ENCODE results near the gene HNRNPC. TPM values are rescaled to one million over a fixed set of nuclear protein-coding genes. Genes with fewer than 3 reads are reported as not detected.

Gene HNRNPC
- total and polyA plus RNA-seq, 9 of the 15 experiments (the other 6 are each of a cell fraction or from before 2014, with no cell fraction given): 679 to 1,557 (median 1,191) TPM

DNA sequence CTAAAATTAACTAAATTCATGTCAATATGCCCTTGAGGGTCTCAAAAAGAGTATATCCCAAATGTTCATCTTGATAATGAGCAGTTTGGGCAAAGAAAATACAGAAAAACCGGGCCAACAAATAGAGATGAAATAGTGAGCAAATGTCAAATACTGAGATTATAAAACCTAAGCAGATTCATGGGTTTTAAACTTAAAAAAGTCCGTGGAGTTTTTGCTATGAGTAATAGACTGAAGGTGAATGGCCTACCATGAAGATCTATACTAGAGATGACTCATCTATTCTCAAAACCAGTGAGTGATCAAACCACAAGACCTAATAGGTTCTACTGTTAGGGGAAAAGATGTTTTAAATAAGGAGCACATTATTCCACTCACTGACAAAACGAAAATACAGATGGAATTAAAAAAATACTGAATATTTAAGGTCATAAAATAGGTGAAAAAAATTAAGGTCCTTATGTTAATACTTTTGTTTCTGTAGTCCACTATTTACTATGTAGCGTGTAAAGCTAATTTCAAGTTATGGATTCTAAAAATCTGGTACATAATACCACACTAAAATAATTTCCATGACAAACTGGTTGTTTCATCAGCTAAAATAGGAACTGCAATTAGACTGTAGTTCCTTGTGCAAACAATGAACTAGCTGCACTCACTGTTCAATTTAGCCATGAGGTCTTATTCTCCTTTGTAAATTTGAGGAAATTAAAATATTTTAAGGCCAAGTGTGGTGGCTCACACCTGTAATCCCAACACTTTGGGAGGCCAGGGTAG, 5.0 kb downstream of the HNRNPC start:
- FAIRE-seq (no peak), DNase-seq (ENCODE audit: extremely low read depth in 1 of 4, low spot score in 3 of 4) (no peak), ATAC-seq (peak; percentile 23; the same call in 2 of the 3 replicates)
- 22% methylated on average over 4 of the region's 4 CpGs for WGBS (ENCODE audit: insufficient coverage, low coverage, missing lambda C conversion rate)
- H3K4me1 ChIP-seq (replicated peaks in 1 of 2; ENCODE audit: control insufficient read depth in 2 of 2, insufficient read depth in 2 of 2, low read length in 2 of 2): peaks cover 17 to 23% of the 10 kb centered on the region in 2 experiments
- in situ Hi-C loops (cut with MboI): no loop called here
- intact Hi-C loops (cut with micrococcal nuclease): loop anchor here (10.0 kb wide), 1 partner anchor 91 kb away; no protein-coding TSS in a partner anchor
- peaks cover 86% of the 10 kb centered on the region for H3K36me3 ChIP-seq (ENCODE audit: control insufficient read depth, insufficient read depth, low read length)
- POLR2A ChIA-PET: interaction anchor here (1.1 to 6.0 kb wide), 6 partner anchors 9 to 120 kb away, joined by 3 to 58 read pairs (median 5); partner anchors contain the start of genes RPGRIP1 and SUPT16H
- H3K9me3 ChIP-seq (replicated peaks; ENCODE audit: control insufficient read depth, insufficient read depth, low read depth, low read length): no peaks in the 10 kb centered on the region
- H3K9ac ChIP-seq (ENCODE audit: insufficient read depth in 1 of 2, low read depth in 2 of 2, low read length in 2 of 2): peak overlapping the region; percentile 68 to 98
- BruUV-seq (replicated peaks): no TSS peak
- peak overlapping the region; percentile 34 for H3K4me2 ChIP-seq (ENCODE audit: insufficient read depth, low read length)
- H3K79me2 ChIP-seq (ENCODE audit: control insufficient read depth, insufficient read depth, low read length): peaks cover 99% of the 10 kb centered on the region
- peak overlapping the region; percentile 2; the same call in 1 of the 2 replicates for H3K4me3 ChIP-seq
- no peak overlapping the region for H2AFZ ChIP-seq (ENCODE audit: low read depth, low read length)
- peaks cover 67% of the 10 kb centered on the region for H4K20me1 ChIP-seq (replicated peaks; ENCODE audit: control insufficient read depth, insufficient read depth, low read length)
- peak overlapping the region; percentile 53 for H3K27ac ChIP-seq (ENCODE audit: extremely low read depth, low read depth, low read length)
- no peaks in the 10 kb centered on the region for H3K27me3 ChIP-seq (ENCODE audit: control insufficient read depth in 2 of 2, insufficient read depth in 2 of 2, low read length in 2 of 2)
- H3K9me1 ChIP-seq (ENCODE audit: control insufficient read depth, insufficient read depth, low read length): no peaks in the 10 kb centered on the region
- CTCF ChIA-PET (ENCODE audit: low intra/inter-chr PET ratio): no interaction called here
- TF ChIP-seq POLR2H (tag; IDR thresholded peaks at IDR 0.05; ENCODE audit: low read depth) (no peak), C11orf30 (IDR thresholded peaks at IDR 0.05; ENCODE audit: low read depth) (peak; percentile 52), SP1 (CRISPR knock-in tag; IDR thresholded peaks at IDR 0.05) (no peak), ZNF644 (tag; IDR thresholded peaks at IDR 0.05; ENCODE audit: low read depth) (no peak), MAFF (IDR thresholded peaks at IDR 0.05; ENCODE audit: low read length) (peak; percentile 17; the same call in 1 of the 2 replicates), ZNF436 (CRISPR knock-in tag; IDR thresholded peaks at IDR 0.05) (no peak), TSC22D4 (tag; IDR thresholded peaks at IDR 0.05) (no peak), EGR1 (conservative IDR thresholded peaks at IDR 0.05) (no peak)
- TF ChIP-seq, protein P1, sequence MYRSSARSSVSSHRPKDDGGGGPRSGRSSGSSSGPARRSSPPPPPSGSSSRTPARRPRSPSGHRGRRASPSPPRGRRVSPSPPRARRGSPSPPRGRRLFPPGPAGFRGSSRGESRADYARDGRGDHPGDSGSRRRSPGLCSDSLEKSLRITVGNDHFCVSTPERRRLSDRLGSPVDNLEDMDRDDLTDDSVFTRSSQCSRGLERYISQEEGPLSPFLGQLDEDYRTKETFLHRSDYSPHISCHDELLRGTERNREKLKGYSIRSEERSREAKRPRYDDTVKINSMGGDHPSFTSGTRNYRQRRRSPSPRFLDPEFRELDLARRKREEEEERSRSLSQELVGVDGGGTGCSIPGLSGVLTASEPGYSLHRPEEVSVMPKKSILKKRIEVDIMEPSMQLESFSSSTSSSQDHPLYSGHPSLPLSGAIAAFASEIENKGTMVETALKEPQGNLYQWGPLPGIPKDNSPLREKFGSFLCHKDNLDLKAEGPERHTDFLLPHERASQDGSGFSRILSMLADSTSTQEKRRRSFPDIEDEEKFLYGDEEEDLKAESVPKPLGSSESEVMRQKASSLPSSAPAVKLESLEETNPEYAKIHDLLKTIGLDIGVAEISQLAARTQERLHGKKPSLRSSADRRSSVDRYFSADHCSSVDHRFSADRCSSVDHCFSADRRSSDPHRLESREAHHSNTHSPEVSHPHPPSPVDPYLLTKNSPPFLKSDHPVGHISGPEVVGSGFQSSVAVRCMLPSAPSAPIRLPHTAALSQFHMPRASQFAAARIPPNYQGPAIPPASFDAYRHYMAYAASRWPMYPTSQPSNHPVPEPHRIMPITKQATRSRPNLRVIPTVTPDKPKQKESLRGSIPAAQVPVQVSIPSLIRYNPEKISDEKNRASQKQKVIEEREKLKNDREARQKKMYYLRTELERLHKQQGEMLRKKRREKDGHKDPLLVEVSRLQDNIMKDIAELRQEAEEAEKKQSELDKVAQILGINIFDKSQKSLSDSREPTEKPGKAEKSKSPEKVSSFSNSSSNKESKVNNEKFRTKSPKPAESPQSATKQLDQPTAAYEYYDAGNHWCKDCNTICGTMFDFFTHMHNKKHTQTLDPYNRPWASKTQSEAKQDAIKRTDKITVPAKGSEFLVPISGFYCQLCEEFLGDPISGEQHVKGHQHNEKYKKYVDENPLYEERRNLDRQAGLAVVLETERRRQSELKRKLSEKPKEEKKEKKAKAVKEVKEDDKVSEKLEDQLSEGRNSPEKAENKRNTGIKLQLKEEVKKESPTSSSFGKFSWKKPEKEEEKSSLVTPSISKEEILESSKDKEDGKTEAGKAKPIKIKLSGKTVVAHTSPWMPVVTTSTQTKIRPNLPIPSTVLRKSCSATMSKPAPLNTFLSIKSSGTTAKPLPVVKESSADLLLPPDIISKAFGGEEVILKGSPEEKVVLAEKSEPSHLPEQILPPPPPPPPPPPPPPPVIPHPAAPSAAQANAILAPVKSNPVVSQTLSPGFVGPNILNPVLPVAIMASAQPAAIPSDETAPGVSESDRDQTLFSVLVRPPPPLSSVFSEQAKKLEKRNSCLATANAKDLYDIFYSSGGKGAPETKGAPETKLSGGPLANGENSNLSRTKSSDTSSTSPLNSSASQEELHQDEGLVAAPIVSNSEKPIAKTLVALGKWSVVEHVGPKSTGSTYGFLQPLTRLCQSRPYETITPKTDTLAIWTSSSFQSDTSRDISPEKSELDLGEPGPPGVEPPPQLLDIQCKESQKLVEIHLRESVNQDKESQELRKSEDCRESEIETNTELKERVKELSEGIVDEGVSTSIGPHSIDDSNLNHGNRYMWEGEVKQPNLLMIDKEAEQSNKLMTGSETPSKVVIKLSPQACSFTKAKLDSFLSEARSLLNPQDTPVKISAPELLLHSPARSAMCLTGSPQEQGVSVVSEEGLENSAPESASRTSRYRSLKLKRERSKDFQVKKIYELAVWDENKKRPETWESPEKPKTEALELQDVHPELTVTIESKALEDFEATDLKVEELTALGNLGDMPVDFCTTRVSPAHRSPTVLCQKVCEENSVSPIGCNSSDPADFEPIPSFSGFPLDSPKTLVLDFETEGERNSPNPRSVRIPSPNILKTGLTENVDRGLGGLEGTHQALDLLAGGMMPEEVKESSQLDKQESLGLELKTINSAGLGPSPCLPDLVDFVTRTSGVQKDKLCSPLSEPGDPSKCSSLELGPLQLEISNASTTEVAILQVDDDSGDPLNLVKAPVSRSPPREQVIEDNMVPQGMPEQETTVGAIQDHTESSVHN (IDR thresholded peaks at IDR 0.05; ENCODE audit: borderline replicate concordance in 1 of 2, low read depth in 1 of 2): no peak
- TF ChIP-seq, protein P2, sequence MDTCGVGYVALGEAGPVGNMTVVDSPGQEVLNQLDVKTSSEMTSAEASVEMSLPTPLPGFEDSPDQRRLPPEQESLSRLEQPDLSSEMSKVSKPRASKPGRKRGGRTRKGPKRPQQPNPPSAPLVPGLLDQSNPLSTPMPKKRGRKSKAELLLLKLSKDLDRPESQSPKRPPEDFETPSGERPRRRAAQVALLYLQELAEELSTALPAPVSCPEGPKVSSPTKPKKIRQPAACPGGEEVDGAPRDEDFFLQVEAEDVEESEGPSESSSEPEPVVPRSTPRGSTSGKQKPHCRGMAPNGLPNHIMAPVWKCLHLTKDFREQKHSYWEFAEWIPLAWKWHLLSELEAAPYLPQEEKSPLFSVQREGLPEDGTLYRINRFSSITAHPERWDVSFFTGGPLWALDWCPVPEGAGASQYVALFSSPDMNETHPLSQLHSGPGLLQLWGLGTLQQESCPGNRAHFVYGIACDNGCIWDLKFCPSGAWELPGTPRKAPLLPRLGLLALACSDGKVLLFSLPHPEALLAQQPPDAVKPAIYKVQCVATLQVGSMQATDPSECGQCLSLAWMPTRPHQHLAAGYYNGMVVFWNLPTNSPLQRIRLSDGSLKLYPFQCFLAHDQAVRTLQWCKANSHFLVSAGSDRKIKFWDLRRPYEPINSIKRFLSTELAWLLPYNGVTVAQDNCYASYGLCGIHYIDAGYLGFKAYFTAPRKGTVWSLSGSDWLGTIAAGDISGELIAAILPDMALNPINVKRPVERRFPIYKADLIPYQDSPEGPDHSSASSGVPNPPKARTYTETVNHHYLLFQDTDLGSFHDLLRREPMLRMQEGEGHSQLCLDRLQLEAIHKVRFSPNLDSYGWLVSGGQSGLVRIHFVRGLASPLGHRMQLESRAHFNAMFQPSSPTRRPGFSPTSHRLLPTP (IDR thresholded peaks at IDR 0.05; ENCODE audit: borderline replicate concordance, extremely low read depth, insufficient read length): no peak
